ENCODE data around the gene HIBADH.
"Not testable (repeated sequence)": the region's sequence is repeated elsewhere in the genome, so short reads cannot be mapped to it uniquely, and the experiment has no call there.

Gene HIBADH

GRCh38 chr7:27678617-27679260, 16.1 kb upstream of the HIBADH start:
- no peak for DNase-seq

GRCh38 chr7:27677912-27678612, 15.4 kb upstream of the HIBADH start:
- peak in 2 of 4 experiments; percentile 51 to 61 for DNase-seq

GRCh38 chr7:27674126-27674525, 11.4 kb upstream of the HIBADH start:
- DNase-seq, result not testable (repeated sequence)

GRCh38 chr7:27671675-27672074, 9.0 kb upstream of the HIBADH start:
- DNase-seq, result no peak

GRCh38 chr7:27670676-27671075, 8.0 kb upstream of the HIBADH start:
- no peak for DNase-seq

- no peak for DNase-seq
Observed at GRCh38 chr7:27670177-27670576, 7.5 kb upstream of the HIBADH start.

GRCh38 chr7:27665531-27665930, 2.8 kb upstream of the HIBADH start:
- DNase-seq, result peak; percentile 51 to 79 (median 68)

GRCh38 chr7:27663989-27664331, 1.3 kb upstream of the HIBADH start:
- no peak for DNase-seq

GRCh38 chr7:27661811-27662489, 733 bp downstream of the HIBADH start:
- peak; percentile 16 to 38 (median 17) for DNase-seq

- DNase-seq, result no peak
Observed at GRCh38 chr7:27656724-27657123, 6.0 kb downstream of the HIBADH start.

- DNase-seq, result no peak
Observed at GRCh38 chr7:27655184-27655583, 7.5 kb downstream of the HIBADH start.

GRCh38 chr7:27652518-27652917, 10.2 kb downstream of the HIBADH start:
- peak in 2 of 4 experiments; percentile 6 for DNase-seq

GRCh38 chr7:27651702-27652101, 11.0 kb downstream of the HIBADH start:
- peak in 2 of 4 experiments; percentile 4 to 15 for DNase-seq

- DNase-seq, result no peak
Observed at GRCh38 chr7:27650283-27650682, 12.4 kb downstream of the HIBADH start.

GRCh38 chr7:27647489-27647888, 15.2 kb downstream of the HIBADH start:
- no peak for DNase-seq

- no peak for DNase-seq
Observed at GRCh38 chr7:27647046-27647445, 15.6 kb downstream of the HIBADH start.

- no peak for DNase-seq
Observed at GRCh38 chr7:27642271-27642670, 20.4 kb downstream of the HIBADH start.

- DNase-seq, result no peak
Observed at GRCh38 chr7:27641581-27642230, 21.0 kb downstream of the HIBADH start.

- peak in 2 of 4 experiments; percentile 8 to 16 for DNase-seq
Observed at GRCh38 chr7:27640884-27641574, 21.7 kb downstream of the HIBADH start.

GRCh38 chr7:27639851-27640250, 22.8 kb downstream of the HIBADH start:
- DNase-seq, result no peak

GRCh38 chr7:27639048-27639447, 23.6 kb downstream of the HIBADH start:
- not testable (repeated sequence) for DNase-seq

- no peak for DNase-seq
Observed at GRCh38 chr7:27636326-27637006, 26.2 kb downstream of the HIBADH start.
